Astrocyte (in vitro differentiated cells and primary cell): ENCODE measurements around the gene CSF1. TPM values are rescaled to one million over a fixed set of nuclear protein-coding genes. Genes with fewer than 3 reads are reported as not detected.

Experiments used
- DNase-seq: peaks from one replicate; pipeline ENCODE4 v3.0.0-alpha.2; 2010; ENCODE audit warnings: low read depth
- FAIRE-seq: peaks from 2 replicates; lab custom pipeline; 2011; peaks lifted over from hg19 to GRCh38; lab: Jason Lieb, UNC
- H2AFZ ChIP-seq: 2 replicates; pipeline ENCODE4 v1.6.0; 2012; ENCODE audit warnings: low read depth, low read length, inconsistent platforms
- H3K27ac ChIP-seq: 2 replicates; pipeline ENCODE4 v1.5.1; 2011; ENCODE audit warnings: low read depth, low read length, inconsistent platforms
- H3K27me3 ChIP-seq: 2 replicates; pipeline ENCODE4 v1.6.0; 2011; ENCODE audit warnings: low read length, inconsistent platforms; ENCODE audit not compliant: insufficient read depth
- H3K36me3 ChIP-seq: 2 replicates; pipeline ENCODE4 v1.5.1; 2011; ENCODE audit warnings: low read length, inconsistent platforms; ENCODE audit not compliant: insufficient read depth
- H3K4me1 ChIP-seq: 2 replicates; pipeline ENCODE4 v1.5.1; 2011; ENCODE audit warnings: low read length, inconsistent platforms; ENCODE audit not compliant: insufficient read depth
- H3K4me2 ChIP-seq: 2 replicates; pipeline ENCODE4 v1.6.0; 2012; ENCODE audit warnings: low read length, inconsistent platforms
- H3K4me3 ChIP-seq: 2 replicates; pipeline ENCODE4 v1.5.1; 2011; ENCODE audit warnings: low read depth, mild to moderate bottlenecking, low read length, inconsistent platforms; ENCODE audit not compliant: insufficient read depth
- H3K79me2 ChIP-seq: 2 replicates; pipeline ENCODE4 v1.6.0; 2012; ENCODE audit warnings: mild to moderate bottlenecking, low read length, inconsistent platforms; ENCODE audit not compliant: insufficient read depth
- H3K9ac ChIP-seq: 2 replicates; pipeline ENCODE4 v1.6.0; 2012; ENCODE audit warnings: mild to moderate bottlenecking, low read length, inconsistent platforms
- H3K9me3 ChIP-seq: 2 replicates; pipeline ENCODE4 v1.5.1; 2012; ENCODE audit warnings: low read depth, mild to moderate bottlenecking, low read length, inconsistent platforms; ENCODE audit not compliant: insufficient read depth
- H4K20me1 ChIP-seq: 2 replicates; pipeline ENCODE4 v1.6.0; 2012; ENCODE audit warnings: low read length, inconsistent platforms; ENCODE audit not compliant: insufficient read depth
- H3K27ac Mint-ChIP-seq: one replicate; pipeline ENCODE4 v1.8.0; 2021; ENCODE audit warnings: mild to moderate bottlenecking, mixed read lengths; ENCODE audit not compliant: unreplicated experiment
- H3K27me3 Mint-ChIP-seq: one replicate; pipeline ENCODE4 v1.8.0; 2021; ENCODE audit warnings: low read depth, mixed read lengths; ENCODE audit not compliant: unreplicated experiment
- H3K36me3 Mint-ChIP-seq: one replicate; pipeline ENCODE4 v1.8.0; 2021; ENCODE audit warnings: low read depth, mixed read lengths; ENCODE audit not compliant: unreplicated experiment
- H3K4me1 Mint-ChIP-seq: one replicate; pipeline ENCODE4 v1.8.0; 2021; ENCODE audit warnings: low read depth, mixed read lengths; ENCODE audit not compliant: unreplicated experiment
- H3K4me3 Mint-ChIP-seq: one replicate; pipeline ENCODE4 v1.8.0; 2021; ENCODE audit warnings: mild to moderate bottlenecking, moderate library complexity, mixed read lengths; ENCODE audit not compliant: unreplicated experiment
- H3K9me3 Mint-ChIP-seq: one replicate; pipeline ENCODE4 v1.8.0; 2021; ENCODE audit warnings: mild to moderate bottlenecking, mixed read lengths; ENCODE audit not compliant: unreplicated experiment
- EZH2 ChIP-seq: IDR thresholded peaks from 2 replicates; pipeline ENCODE4 v1.6.1; 2012; ENCODE audit warnings: mild to moderate bottlenecking, low read length, inconsistent platforms; ENCODE audit not compliant: insufficient read depth
- total RNA-seq: library from RNA; stranded (reverse); gene quantifications from 2 replicates; pipeline ENCODE4 v1.2.1, GENCODE V29; 2021
- TF ChIP-seq, protein P1 (sequence below): IDR thresholded peaks from 2 replicates; pipeline ENCODE4 v1.5.1; 2011; ENCODE audit warnings: low read depth, mild to moderate bottlenecking, inconsistent platforms, low read length, moderate library complexity; ENCODE audit not compliant: insufficient read depth

Gene CSF1
- total RNA-seq, 1 donor from 2014 or later, result 12.3 TPM

DNA sequence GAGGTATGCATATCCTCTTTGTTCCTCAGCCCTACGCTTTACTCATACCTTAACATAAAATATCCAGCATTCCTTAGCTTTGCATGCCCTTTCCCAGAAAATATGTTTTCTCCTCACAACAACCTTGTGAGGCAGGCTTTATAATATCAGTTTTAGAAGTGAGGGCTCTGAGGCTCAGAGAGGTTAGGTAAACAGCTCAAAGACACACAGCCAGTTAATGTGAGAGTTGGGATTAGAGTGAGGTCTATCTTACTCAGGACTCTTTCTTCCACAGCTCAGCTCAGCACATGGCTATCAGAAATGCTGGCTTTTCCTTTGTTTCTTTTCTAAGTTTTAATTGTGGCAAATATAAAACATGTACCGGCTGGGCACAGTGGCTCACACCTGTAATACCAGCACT lies 27.9 kb downstream of the CSF1 start:
- H3K4me3 ChIP-seq, result no peak overlapping the region
- H3K9ac ChIP-seq, result no peak overlapping the region
- no peak for FAIRE-seq
- Mint-ChIP-seq H3K4me1 (peaks cover 5% of the 10 kb centered on the region), H3K36me3 (no peaks in the 10 kb centered on the region), H3K4me3 (no peak overlapping the region), H3K27me3 (peaks cover 5% of the 10 kb centered on the region), H3K9me3 (peaks cover 6% of the 10 kb centered on the region), H3K27ac (no peak overlapping the region)
- no peaks in the 10 kb centered on the region for H3K27me3 ChIP-seq
- H4K20me1 ChIP-seq, result no peaks in the 10 kb centered on the region
- TF ChIP-seq EZH2, result no peak
- TF ChIP-seq, protein P1, sequence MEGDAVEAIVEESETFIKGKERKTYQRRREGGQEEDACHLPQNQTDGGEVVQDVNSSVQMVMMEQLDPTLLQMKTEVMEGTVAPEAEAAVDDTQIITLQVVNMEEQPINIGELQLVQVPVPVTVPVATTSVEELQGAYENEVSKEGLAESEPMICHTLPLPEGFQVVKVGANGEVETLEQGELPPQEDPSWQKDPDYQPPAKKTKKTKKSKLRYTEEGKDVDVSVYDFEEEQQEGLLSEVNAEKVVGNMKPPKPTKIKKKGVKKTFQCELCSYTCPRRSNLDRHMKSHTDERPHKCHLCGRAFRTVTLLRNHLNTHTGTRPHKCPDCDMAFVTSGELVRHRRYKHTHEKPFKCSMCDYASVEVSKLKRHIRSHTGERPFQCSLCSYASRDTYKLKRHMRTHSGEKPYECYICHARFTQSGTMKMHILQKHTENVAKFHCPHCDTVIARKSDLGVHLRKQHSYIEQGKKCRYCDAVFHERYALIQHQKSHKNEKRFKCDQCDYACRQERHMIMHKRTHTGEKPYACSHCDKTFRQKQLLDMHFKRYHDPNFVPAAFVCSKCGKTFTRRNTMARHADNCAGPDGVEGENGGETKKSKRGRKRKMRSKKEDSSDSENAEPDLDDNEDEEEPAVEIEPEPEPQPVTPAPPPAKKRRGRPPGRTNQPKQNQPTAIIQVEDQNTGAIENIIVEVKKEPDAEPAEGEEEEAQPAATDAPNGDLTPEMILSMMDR, result no peak
- H3K9me3 ChIP-seq, result peaks cover 3% of the 10 kb centered on the region
- DNase-seq, result no peak
- H3K4me1 ChIP-seq, result peaks cover 10% of the 10 kb centered on the region
- no peak overlapping the region for H3K27ac ChIP-seq
- H2AFZ ChIP-seq, result no peak overlapping the region
- H3K4me2 ChIP-seq, result no peak overlapping the region
- H3K36me3 ChIP-seq, result no peaks in the 10 kb centered on the region
- no peaks in the 10 kb centered on the region for H3K79me2 ChIP-seq

DNA sequence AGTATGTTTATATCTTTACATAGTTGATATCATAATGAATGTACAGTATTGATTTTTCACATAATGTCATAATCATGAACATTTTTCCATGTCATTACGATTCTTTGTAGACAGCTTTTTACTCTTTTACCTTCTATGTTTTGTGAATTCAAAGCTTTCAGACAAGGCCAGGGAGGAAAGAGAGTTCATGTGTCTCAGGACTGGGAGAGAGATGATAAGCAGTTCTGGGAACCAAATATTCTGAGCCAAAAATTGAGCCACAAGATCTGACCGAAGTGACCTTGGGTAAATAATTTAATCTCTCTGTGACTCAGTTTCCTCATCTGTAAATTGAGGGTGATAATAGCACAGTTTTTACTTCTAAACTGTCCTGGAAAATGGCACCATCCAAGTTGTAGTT lies 31.8 kb downstream of the CSF1 start:
- TF ChIP-seq EZH2, result no peak
- TF ChIP-seq, protein P1, result no peak

DNA sequence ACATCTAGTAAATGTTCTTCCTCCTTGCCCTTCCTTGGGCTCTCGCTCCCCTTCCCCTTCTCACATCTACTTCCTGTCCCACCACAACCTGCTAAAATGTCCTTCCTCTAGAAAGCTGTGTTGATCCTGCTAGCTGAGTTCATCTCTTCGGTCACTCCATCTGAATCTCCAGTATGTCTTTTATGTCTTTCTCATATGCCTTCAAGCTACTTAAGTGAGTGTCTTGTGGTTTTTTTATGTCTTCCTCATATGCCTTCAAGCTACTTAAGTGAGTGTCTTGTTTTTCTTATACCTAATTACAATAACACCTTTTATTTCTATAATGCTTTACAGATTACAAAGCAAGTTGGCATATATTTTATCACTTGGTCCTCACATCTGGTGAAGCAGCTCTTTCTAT lies 33.9 kb downstream of the CSF1 start:
- Histone ChIP-seq H3K36me3 (no peaks in the 10 kb centered on the region), H3K79me2 (no peaks in the 10 kb centered on the region), H3K27me3 (no peaks in the 10 kb centered on the region), H4K20me1 (no peaks in the 10 kb centered on the region), H3K4me2 (no peak overlapping the region), H3K4me1 (no peaks in the 10 kb centered on the region), H3K27ac (no peak overlapping the region), H3K9ac (no peak overlapping the region), H3K4me3 (no peak overlapping the region), H3K9me3 (no peaks in the 10 kb centered on the region), H2AFZ (no peak overlapping the region)
- Mint-ChIP-seq H3K27me3 (peaks cover 3% of the 10 kb centered on the region), H3K27ac (no peak overlapping the region), H3K36me3 (no peaks in the 10 kb centered on the region), H3K9me3 (no peaks in the 10 kb centered on the region), H3K4me3 (no peak overlapping the region), H3K4me1 (no peaks in the 10 kb centered on the region)
- TF ChIP-seq EZH2, result no peak
- TF ChIP-seq, protein P1, result no peak
- DNase-seq, result no peak
- FAIRE-seq, result no peak

More for the DNA sequence above, 31.8 kb downstream of the CSF1 start:
- H3K36me3 Mint-ChIP-seq, result no peaks in the 10 kb centered on the region
- Histone ChIP-seq H3K4me3 (no peak overlapping the region), H2AFZ (no peak overlapping the region), H3K9ac (no peak overlapping the region), H3K27ac (no peak overlapping the region), H3K9me3 (peaks cover 3% of the 10 kb centered on the region), H3K4me1 (no peaks in the 10 kb centered on the region), H3K27me3 (no peaks in the 10 kb centered on the region), H3K4me2 (no peak overlapping the region), H3K79me2 (no peaks in the 10 kb centered on the region), H3K36me3 (no peaks in the 10 kb centered on the region), H4K20me1 (no peaks in the 10 kb centered on the region)
- DNase-seq (no peak), FAIRE-seq (no peak)
- H3K4me3 Mint-ChIP-seq, result no peak overlapping the region
- H3K9me3 Mint-ChIP-seq, result peaks cover 2% of the 10 kb centered on the region
- H3K27ac Mint-ChIP-seq, result no peak overlapping the region
- no peaks in the 10 kb centered on the region for H3K4me1 Mint-ChIP-seq
- H3K27me3 Mint-ChIP-seq, result peaks cover 3% of the 10 kb centered on the region
